GM18867 (cell line): ENCODE data around the gene NINJ1.
A peak's percentile ranks its signal among the peaks of the same experiment; 100 is the strongest.
"Not testable (repeated sequence)": the region's sequence is repeated elsewhere in the genome, so short reads cannot be mapped to it uniquely, and the experiment has no call there.

ENCODE experiments used
- ATAC-seq: cut with Tn5 transposase; IDR thresholded peaks from one replicate; pipeline ENCODE4 v1.9.1; 2021; ENCODE audit warnings: mild to moderate bottlenecking, moderate library complexity; ENCODE audit not compliant: unreplicated experiment

The NINJ1 gene

GRCh38 chr9:93120846-93121315, 13.2 kb downstream of the NINJ1 start:
- ATAC-seq = no peak

- peak; percentile 94 for ATAC-seq
Observed at GRCh38 chr9:93119953-93120845, 13.9 kb downstream of the NINJ1 start.

- ATAC-seq = no peak
Observed at GRCh38 chr9:93119703-93119952, 14.4 kb downstream of the NINJ1 start.

- ATAC-seq = no peak
Observed at GRCh38 chr9:93118863-93119702, 15.0 kb downstream of the NINJ1 start.

- no peak for ATAC-seq
Observed at GRCh38 chr9:93117924-93118862, 15.9 kb downstream of the NINJ1 start.

GRCh38 chr9:93117521-93117920, 16.5 kb downstream of the NINJ1 start:
- not testable (repeated sequence) for ATAC-seq

- no peak for ATAC-seq
Observed at GRCh38 chr9:93116072-93116961, 17.7 kb downstream of the NINJ1 start.

- no peak for ATAC-seq
Observed at GRCh38 chr9:93115486-93116071, 18.5 kb downstream of the NINJ1 start.

GRCh38 chr9:93114984-93115335, 19.1 kb downstream of the NINJ1 start:
- no peak for ATAC-seq

GRCh38 chr9:93114169-93114983, 19.7 kb downstream of the NINJ1 start:
- no peak for ATAC-seq

GRCh38 chr9:93112864-93113389, 21.1 kb downstream of the NINJ1 start:
- no peak for ATAC-seq

- ATAC-seq = no peak
Observed at GRCh38 chr9:93112116-93112863, 21.8 kb downstream of the NINJ1 start.

- ATAC-seq = no peak
Observed at GRCh38 chr9:93111371-93112115, 22.5 kb downstream of the NINJ1 start.

GRCh38 chr9:93111001-93111370, 23.1 kb downstream of the NINJ1 start:
- ATAC-seq = no peak

GRCh38 chr9:93110311-93110855, 23.7 kb downstream of the NINJ1 start:
- no peak for ATAC-seq

GRCh38 chr9:93108291-93109041, 25.6 kb downstream of the NINJ1 start:
- no peak for ATAC-seq
